SK-N-SH (cell line): ENCODE results near the gene HPS6. TPM values are rescaled to one million over a fixed set of nuclear protein-coding genes. Genes with fewer than 3 reads are reported as not detected.

ENCODE experiments used
- CTCF ChIA-PET: fragments of 300-600, 350-600 bp; formaldehyde crosslinking; extraction: SDS; loops from one replicate; lab custom pipeline; 2021; lab: Yijun Ruan, JAX
- POLR2A ChIA-PET: fragments of 350-600 bp; sonication (Branson Sonifier 250); formaldehyde crosslinking; extraction: SDS; loops from one replicate; lab custom pipeline; 2020; ENCODE audit warnings: antibody characterized with exemption, inconsistent platforms; lab: Yijun Ruan, JAX
- DNase-seq: peaks from one replicate; pipeline ENCODE4 v3.0.0; 2012
- H2AFZ ChIP-seq: fragments of 200-600 bp; sonication (generic); 2 replicates; pipeline ENCODE4 v1.8.1; 2016; ENCODE audit warnings: antibody characterized with exemption, mild to moderate bottlenecking, low read depth
- H3F3A ChIP-seq: fragments of 200-600 bp; sonication (generic); replicated peaks from 2 replicates; pipeline ENCODE3; 2016; ENCODE audit warnings: antibody characterized with exemption, mild to moderate bottlenecking; ENCODE audit not compliant: insufficient read depth
- H3K27ac ChIP-seq, 2 experiments: fragments of 200-500 bp in 1 of 2; fragments of 200-600 bp in 1 of 2; sonication (Bioruptor generic) in 1 of 2; sonication (generic), shearing (Covaris generic) in 1 of 2; 2 replicates each; pipeline versions ENCODE4 v1.5.1 to v1.6.1; 2014 to 2016; ENCODE audit warnings: low read depth in 2 of 2, inconsistent platforms in 1 of 2, low read length in 1 of 2, mild to moderate bottlenecking in 1 of 2, mixed read lengths in 1 of 2
- H3K27me3 ChIP-seq: fragments of 200-600 bp; sonication (generic), shearing (Covaris generic); 2 replicates; pipeline ENCODE4 v1.6.1; 2016; ENCODE audit warnings: mixed run types; ENCODE audit not compliant: insufficient read depth
- H3K36me3 ChIP-seq, 2 experiments: fragments of 200-500 bp in 1 of 2; fragments of 200-600 bp in 1 of 2; sonication (Bioruptor generic) in 1 of 2; sonication (generic) in 1 of 2; replicated peaks in 1 of 2; 2 replicates each; pipeline versions ENCODE3 to v1.5.1; 2014 to 2016; ENCODE audit warnings: low read length in 1 of 2, mild to moderate bottlenecking in 1 of 2; ENCODE audit not compliant: insufficient read depth in 2 of 2, control insufficient read depth in 1 of 2
- H3K4me1 ChIP-seq, 2 experiments: fragments of 200-500 bp in 1 of 2; fragments of 200-600 bp in 1 of 2; sonication (Bioruptor generic) in 1 of 2; sonication (generic), shearing (Covaris generic) in 1 of 2; 2 replicates each; pipeline versions ENCODE4 v1.5.1 to v1.6.1; 2014 to 2016; ENCODE audit warnings: low read depth in 1 of 2, low read length in 1 of 2, mixed run types in 1 of 2; ENCODE audit not compliant: insufficient read depth in 2 of 2, control insufficient read depth in 1 of 2
- H3K4me2 ChIP-seq: fragments of 200-600 bp; sonication (generic), shearing (Covaris generic); 2 replicates; pipeline ENCODE4 v1.6.1; 2017; ENCODE audit warnings: mixed run types
- H3K4me3 ChIP-seq, 2 experiments: fragments of 200-500 bp in 1 of 2; fragments of 200-600 bp in 1 of 2; sonication (Bioruptor generic) in 1 of 2; sonication (generic), shearing (Covaris generic) in 1 of 2; 2 replicates each; pipeline versions ENCODE4 v1.5.1 to v1.8.1; 2014 to 2016; ENCODE audit warnings: low read depth in 2 of 2, inconsistent platforms in 1 of 2, low read length in 1 of 2, mild to moderate bottlenecking in 1 of 2, mixed read lengths in 1 of 2, moderate library complexity in 1 of 2
- H3K79me2 ChIP-seq: fragments of 200-600 bp; sonication (generic); 2 replicates; pipeline ENCODE4 v1.8.1; 2017; ENCODE audit warnings: mild to moderate bottlenecking; ENCODE audit not compliant: insufficient read depth
- H3K9ac ChIP-seq: fragments of 200-600 bp; sonication (generic); 2 replicates; pipeline ENCODE4 v1.6.1; 2017; ENCODE audit warnings: mixed run types
- H3K9me2 ChIP-seq: fragments of 200-600 bp; sonication (generic); 2 replicates; pipeline ENCODE4 v1.6.1; 2017; ENCODE audit warnings: mixed run types
- H3K9me3 ChIP-seq: fragments of 200-600 bp; sonication (generic); 2 replicates; pipeline ENCODE4 v1.6.1; 2017; ENCODE audit warnings: mixed run types, mild to moderate bottlenecking, moderate library complexity
- H4K20me1 ChIP-seq: fragments of 200-600 bp; sonication (generic); 2 replicates; pipeline ENCODE4 v1.6.1; 2017; ENCODE audit warnings: mild to moderate bottlenecking, mixed run types; ENCODE audit not compliant: insufficient read depth
- CHD2 ChIP-seq: fragments of 150-350 bp; IDR thresholded peaks from 2 replicates; pipeline ENCODE4 v1.6.1; 2018; ENCODE audit warnings: low read length; ENCODE audit not compliant: partially characterized antibody
- ELF1 ChIP-seq: IDR thresholded peaks from 2 replicates; pipeline ENCODE4 v1.4.0; 2012
- EP300 ChIP-seq, 2 experiments: IDR thresholded peaks; 2 replicates each; pipeline versions ENCODE4 v1.4.0 to v1.6.1; 2012; ENCODE audit warnings: borderline replicate concordance in 1 of 2, low read depth in 1 of 2, low read length in 1 of 2
- EZH2phosphoT487 ChIP-seq: fragments of 200-600 bp; sonication (generic); IDR thresholded peaks from 2 replicates; pipeline ENCODE4 v1.6.1; 2017; ENCODE audit warnings: low read depth, mixed run types, mild to moderate bottlenecking, antibody characterized with exemption, moderate library complexity, borderline replicate concordance
- FOXJ3 ChIP-seq: sonication (generic); formaldehyde crosslinking; IDR thresholded peaks from 2 replicates; pipeline ENCODE4 v1.5.1; 2020; ENCODE audit warnings: mild to moderate bottlenecking, missing genetic modification reagents
- GABPA ChIP-seq: IDR thresholded peaks from 2 replicates; pipeline ENCODE4 v1.4.0; 2012; ENCODE audit warnings: low read depth, mild to moderate bottlenecking
- GATA2 ChIP-seq: sonication (generic); formaldehyde crosslinking; IDR thresholded peaks from 2 replicates; pipeline ENCODE4 v1.5.0; 2020; ENCODE audit warnings: mild to moderate bottlenecking, missing genetic modification reagents
- MEF2A ChIP-seq: IDR thresholded peaks from 2 replicates; pipeline ENCODE4 v1.4.0; 2012; ENCODE audit warnings: low read depth, borderline replicate concordance
- MXI1 ChIP-seq: IDR thresholded peaks from 2 replicates; pipeline ENCODE4 v1.6.1; 2012; ENCODE audit warnings: mild to moderate bottlenecking, low read depth, low read length, improper control_type of control experiment
- NRF1 ChIP-seq: IDR thresholded peaks from 2 replicates; pipeline ENCODE4 v1.6.1; 2012; ENCODE audit warnings: low read depth, mild to moderate bottlenecking, low read length
- POLR2AphosphoS5 ChIP-seq: IDR thresholded peaks from 2 replicates; pipeline ENCODE4 v1.6.1; 2012; ENCODE audit warnings: low read depth, low read length
- RAD21 ChIP-seq: IDR thresholded peaks from 2 replicates; pipeline ENCODE4 v1.6.1; 2012; ENCODE audit warnings: mild to moderate bottlenecking, low read length
- RCOR1 ChIP-seq: fragments of 150-350 bp; IDR thresholded peaks from 2 replicates; pipeline ENCODE4 v1.6.1; 2017; ENCODE audit warnings: antibody characterized with exemption, low read length
- RFX5 ChIP-seq: IDR thresholded peaks from 2 replicates; pipeline ENCODE4 v1.6.1; 2012; ENCODE audit warnings: mild to moderate bottlenecking, improper control_type of control experiment, low read length
- RXRA ChIP-seq: IDR thresholded peaks from 2 replicates; pipeline ENCODE4 v1.4.0; 2012; ENCODE audit warnings: low read depth, mild to moderate bottlenecking, borderline replicate concordance
- SIN3A ChIP-seq: IDR thresholded peaks from 2 replicates; pipeline ENCODE4 v1.6.1; 2012; ENCODE audit warnings: low read depth, mild to moderate bottlenecking, low read length, moderate library complexity, borderline replicate concordance
- TCF12 ChIP-seq: IDR thresholded peaks from 2 replicates; pipeline ENCODE4 v1.4.0; 2012
- YY1 ChIP-seq: IDR thresholded peaks from 2 replicates; pipeline ENCODE4 v1.4.0; 2012; ENCODE audit warnings: low read depth, mild to moderate bottlenecking
- WGBS: methylation state at CpG from one replicate; pipeline ENCODE4 v1.1.6; 2017; ENCODE audit warnings: low lambda C conversion rate; 5-methylcytosine and 5-hydroxymethylcytosine counted together
- polyA plus RNA-seq, 3 experiments: library from polyadenylated mRNA; depleted of rRNA; stranded (reverse); fragments of >200 nt; gene quantifications; 2 replicates each; pipeline ENCODE4 v1.2.3, GENCODE V29; 2012
- TF ChIP-seq, protein P1 (sequence below): IDR thresholded peaks from 2 replicates; pipeline ENCODE4 v1.4.0; 2012; ENCODE audit warnings: low read depth
- TF ChIP-seq, protein P2 (sequence below): IDR thresholded peaks from 2 replicates; pipeline ENCODE4; 2012
- TF ChIP-seq, protein P3 (sequence below): IDR thresholded peaks from 2 replicates; pipeline ENCODE4 v1.4.0; 2012; ENCODE audit warnings: low read depth, borderline replicate concordance

HPS6 gene
- polyA plus RNA-seq, 1 of the 3 experiments (the other 2 are of a cell fraction): 7.8 TPM

DNA sequence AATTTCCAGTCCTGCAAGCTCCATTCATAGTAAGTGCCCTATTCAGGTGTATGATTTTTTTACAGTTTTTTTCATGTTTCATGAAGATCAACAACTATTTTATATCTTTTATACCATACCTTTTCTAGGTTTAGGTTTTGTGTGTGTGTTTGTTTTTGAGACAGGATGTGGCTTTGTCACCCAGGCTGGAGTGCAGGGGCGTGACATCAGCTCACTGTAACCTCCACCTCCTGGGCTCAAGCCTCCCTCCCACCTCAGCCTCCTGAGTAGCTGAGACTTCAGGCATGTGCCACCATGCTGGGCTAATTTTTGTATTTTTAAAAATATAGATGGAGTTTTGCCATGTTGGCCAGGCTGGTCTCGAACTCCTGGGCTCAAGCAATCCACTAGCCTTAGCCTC is 44.2 kb upstream of the HPS6 start:
- no peak overlapping the region for H2AFZ ChIP-seq
- POLR2A ChIA-PET: interaction anchor here (0.6 to 0.7 kb wide), 2 partner anchors 28 to 971 kb away, joined by 4 to 6 read pairs; no protein-coding TSS in a partner anchor
- H3K36me3 ChIP-seq: peaks cover 30 to 52% of the 10 kb centered on the region in 2 experiments
- no peaks in the 10 kb centered on the region for H3F3A ChIP-seq
- 94% methylated on average over 2 of the region's 2 CpGs for WGBS
- CTCF ChIA-PET: interaction anchor here (2.4 to 16.9 kb wide), 2 partner anchors 11 to 180 kb away, joined by 19 to 301 read pairs; partner anchors contain the start of gene KCNIP2
- no peak overlapping the region for H3K27ac ChIP-seq
- DNase-seq: no peak
- no peak overlapping the region for H3K4me2 ChIP-seq
- no peaks in the 10 kb centered on the region for H3K79me2 ChIP-seq
- H3K27me3 ChIP-seq: no peaks in the 10 kb centered on the region
- H3K9me3 ChIP-seq: no peaks in the 10 kb centered on the region
- H3K9me2 ChIP-seq: no peaks in the 10 kb centered on the region
- no peak overlapping the region for H3K4me3 ChIP-seq
- no peak overlapping the region for H3K9ac ChIP-seq
- TF ChIP-seq EZH2phosphoT487 (no peak), GATA2 (CRISPR knock-in tag) (no peak), RFX5 (no peak), TCF12 (no peak)
- H4K20me1 ChIP-seq: no peaks in the 10 kb centered on the region
- H3K4me1 ChIP-seq: no peaks in the 10 kb centered on the region

DNA sequence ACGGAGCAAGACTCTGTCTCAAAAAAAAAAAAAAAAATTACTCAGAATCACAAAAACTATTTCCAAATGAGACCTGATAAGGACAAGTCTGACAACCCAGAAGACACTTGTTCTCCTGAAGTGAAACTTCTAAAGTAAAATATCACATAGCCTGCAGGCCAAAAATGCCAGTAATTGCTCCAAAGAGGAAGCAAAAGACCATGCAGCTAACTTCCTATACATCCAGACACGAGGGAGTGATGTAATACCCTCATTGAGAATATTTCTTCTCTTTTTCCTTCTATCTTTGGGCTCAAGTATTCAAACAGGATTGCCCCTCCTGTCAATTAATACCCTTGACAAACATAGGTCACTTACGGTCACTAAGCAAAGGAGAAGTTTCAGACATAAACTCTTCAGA is 40.4 kb upstream of the HPS6 start:
- no peak overlapping the region for H3K4me3 ChIP-seq
- H3K9me2 ChIP-seq: no peaks in the 10 kb centered on the region
- no peak overlapping the region for H2AFZ ChIP-seq
- 86% methylated on average over 3 of the region's 3 CpGs for WGBS
- no peak overlapping the region for H3K27ac ChIP-seq
- no peaks in the 10 kb centered on the region for H4K20me1 ChIP-seq
- ChIA-PET POLR2A (no interaction called here), CTCF (no interaction called here)
- no peaks in the 10 kb centered on the region for H3K9me3 ChIP-seq
- H3K27me3 ChIP-seq: no peaks in the 10 kb centered on the region
- H3K4me2 ChIP-seq: no peak overlapping the region
- no peaks in the 10 kb centered on the region for H3F3A ChIP-seq
- H3K9ac ChIP-seq: no peak overlapping the region
- DNase-seq: no peak
- TF ChIP-seq SIN3A (no peak), EP300 (IDR thresholded peaks at IDR 0.05; ENCODE audit: borderline replicate concordance in 1 of 2, low read depth in 1 of 2, low read length in 1 of 2) (no peak), RXRA (no peak), FOXJ3 (CRISPR knock-in tag) (no peak), GATA2 (CRISPR knock-in tag) (no peak), POLR2AphosphoS5 (no peak), MEF2A (no peak), NRF1 (no peak), ELF1 (no peak)
- TF ChIP-seq, protein P1, sequence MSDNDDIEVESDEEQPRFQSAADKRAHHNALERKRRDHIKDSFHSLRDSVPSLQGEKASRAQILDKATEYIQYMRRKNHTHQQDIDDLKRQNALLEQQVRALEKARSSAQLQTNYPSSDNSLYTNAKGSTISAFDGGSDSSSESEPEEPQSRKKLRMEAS: no peak
- H3K79me2 ChIP-seq: no peaks in the 10 kb centered on the region
- no peaks in the 10 kb centered on the region for H3K4me1 ChIP-seq
- peaks cover 40 to 59% of the 10 kb centered on the region in 2 experiments for H3K36me3 ChIP-seq

DNA sequence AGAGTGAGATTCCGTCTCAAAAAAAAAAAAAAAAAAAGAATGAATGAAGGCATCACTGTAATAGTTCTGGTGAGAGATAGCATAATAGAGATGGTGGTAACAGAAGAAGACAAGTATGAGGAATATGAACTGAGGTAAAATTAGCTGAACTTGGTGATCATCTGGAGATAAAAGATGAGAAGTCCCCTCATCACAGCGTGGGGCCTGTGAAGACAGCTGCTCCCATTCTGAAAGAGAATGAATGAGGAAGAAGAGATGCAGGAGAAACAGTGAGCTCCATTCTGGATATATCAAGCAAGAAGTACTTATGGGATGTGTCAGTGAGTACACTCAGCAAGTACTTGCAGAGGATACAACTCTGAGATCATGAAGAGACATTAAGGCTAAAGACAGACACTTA is 37.9 kb upstream of the HPS6 start:
- DNase-seq: no peak
- Histone ChIP-seq H3K79me2 (no peaks in the 10 kb centered on the region), H3F3A (no peaks in the 10 kb centered on the region), H3K4me3 (no peak overlapping the region), H2AFZ (no peak overlapping the region), H3K4me1 (no peaks in the 10 kb centered on the region), H3K27ac (no peak overlapping the region), H3K36me3 (peaks cover 46 to 58% of the 10 kb centered on the region in 2 experiments), H3K9ac (no peak overlapping the region), H4K20me1 (no peaks in the 10 kb centered on the region), H3K27me3 (no peaks in the 10 kb centered on the region), H3K9me3 (no peaks in the 10 kb centered on the region), H3K9me2 (no peaks in the 10 kb centered on the region), H3K4me2 (no peak overlapping the region)
- POLR2A ChIA-PET: no interaction called here
- 98% methylated on average over 2 of the region's 2 CpGs for WGBS
- CTCF ChIA-PET: interaction anchor here (1.0 to 3.0 kb wide), 6 partner anchors 11 to 186 kb away, joined by 3 to 10 read pairs (median 6); no protein-coding TSS in a partner anchor
- no peak for TF ChIP-seq YY1
- TF ChIP-seq, protein P2, sequence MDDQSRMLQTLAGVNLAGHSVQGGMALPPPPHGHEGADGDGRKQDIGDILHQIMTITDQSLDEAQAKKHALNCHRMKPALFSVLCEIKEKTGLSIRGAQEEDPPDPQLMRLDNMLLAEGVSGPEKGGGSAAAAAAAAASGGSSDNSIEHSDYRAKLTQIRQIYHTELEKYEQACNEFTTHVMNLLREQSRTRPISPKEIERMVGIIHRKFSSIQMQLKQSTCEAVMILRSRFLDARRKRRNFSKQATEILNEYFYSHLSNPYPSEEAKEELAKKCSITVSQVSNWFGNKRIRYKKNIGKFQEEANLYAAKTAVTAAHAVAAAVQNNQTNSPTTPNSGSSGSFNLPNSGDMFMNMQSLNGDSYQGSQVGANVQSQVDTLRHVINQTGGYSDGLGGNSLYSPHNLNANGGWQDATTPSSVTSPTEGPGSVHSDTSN: no peak
- no peak for TF ChIP-seq RXRA
- TF ChIP-seq MEF2A: no peak
- no peak for TF ChIP-seq RCOR1
- no peak for TF ChIP-seq RAD21
- TF ChIP-seq NRF1: no peak
- TF ChIP-seq ELF1: no peak
- TF ChIP-seq CHD2: no peak
- TF ChIP-seq MXI1: no peak
- no peak for TF ChIP-seq SIN3A
- TF ChIP-seq, protein P3, sequence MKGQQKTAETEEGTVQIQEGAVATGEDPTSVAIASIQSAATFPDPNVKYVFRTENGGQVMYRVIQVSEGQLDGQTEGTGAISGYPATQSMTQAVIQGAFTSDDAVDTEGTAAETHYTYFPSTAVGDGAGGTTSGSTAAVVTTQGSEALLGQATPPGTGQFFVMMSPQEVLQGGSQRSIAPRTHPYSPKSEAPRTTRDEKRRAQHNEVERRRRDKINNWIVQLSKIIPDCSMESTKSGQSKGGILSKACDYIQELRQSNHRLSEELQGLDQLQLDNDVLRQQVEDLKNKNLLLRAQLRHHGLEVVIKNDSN: no peak
- TF ChIP-seq POLR2AphosphoS5: no peak
- TF ChIP-seq GABPA: no peak
- no peak for TF ChIP-seq EZH2phosphoT487
